ENCODE results near the gene NRN1L.
A peak's percentile ranks its signal among the peaks of the same experiment; 100 is the strongest.
"Not testable (repeated sequence)": the region's sequence is repeated elsewhere in the genome, so short reads cannot be mapped to it uniquely, and the experiment has no call there.

NRN1L gene

GRCh38 chr16:67883872-67884261 lies 818 bp upstream of the NRN1L start:
- peak; percentile 71 to 72 for DNase-seq

GRCh38 chr16:67885545-67885944 lies 860 bp downstream of the NRN1L start:
- DNase-seq, result no peak

GRCh38 chr16:67885976-67886375 lies 1.3 kb downstream of the NRN1L start:
- no peak for DNase-seq

- DNase-seq, result no peak
These were observed 1.7 kb downstream of the NRN1L start for GRCh38 chr16:67886387-67886786.

- no peak for DNase-seq
These were observed 3.6 kb downstream of the NRN1L start for GRCh38 chr16:67888331-67888730.

GRCh38 chr16:67892375-67892774 lies 7.7 kb downstream of the NRN1L start:
- no peak for DNase-seq

- peak; percentile 91 to 93 for DNase-seq
These were observed 8.4 kb downstream of the NRN1L start, which contains the start of gene PSKH1 for GRCh38 chr16:67892899-67893742. PSKH1 (plus strand) TSS chr16:67893254; CDS start chr16:67908750, 15,496 bp downstream.

- no peak for DNase-seq
These were observed 9.2 kb downstream of the NRN1L start for GRCh38 chr16:67893743-67894399.

- DNase-seq, result no peak
These were observed 12.5 kb downstream of the NRN1L start for GRCh38 chr16:67897231-67897630.

- DNase-seq, result no peak
These were observed 17.0 kb downstream of the NRN1L start for GRCh38 chr16:67901734-67902133.

- no peak for DNase-seq
These were observed 18.1 kb downstream of the NRN1L start for GRCh38 chr16:67902831-67903230.

GRCh38 chr16:67907397-67908180 lies 22.9 kb downstream of the NRN1L start:
- no peak for DNase-seq

- no peak for DNase-seq
These were observed 24.5 kb downstream of the NRN1L start for GRCh38 chr16:67909056-67909742.

- DNase-seq, result no peak
These were observed 25.5 kb downstream of the NRN1L start for GRCh38 chr16:67910158-67910557.

- no peak for DNase-seq
These were observed 30.2 kb downstream of the NRN1L start for GRCh38 chr16:67914758-67915495.

- DNase-seq, result not testable (repeated sequence)
These were observed 30.7 kb downstream of the NRN1L start for GRCh38 chr16:67915496-67915769.

- DNase-seq, result no peak
These were observed 31.4 kb downstream of the NRN1L start for GRCh38 chr16:67915831-67916723.

- DNase-seq, result no peak
These were observed 32.6 kb downstream of the NRN1L start for GRCh38 chr16:67917140-67917851.

GRCh38 chr16:67917852-67918236 lies 33.2 kb downstream of the NRN1L start:
- DNase-seq, result peak; percentile 44 to 51

- no peak for DNase-seq
These were observed 35.0 kb downstream of the NRN1L start for GRCh38 chr16:67919622-67920221.
